Activated CD8-positive, alpha-beta T cell treated with anti-CD3 and anti-CD28 coated beads for 36 hours (primary cell): Measurements from ENCODE around the gene MFSD6. TPM values are rescaled to one million over a fixed set of nuclear protein-coding genes. Genes with fewer than 3 reads are reported as not detected.
"Not testable (repeated sequence)": the region's sequence is repeated elsewhere in the genome, so short reads cannot be mapped to it uniquely, and the experiment has no call there.

Experiments
- ATAC-seq: fragments of 200-7000 bp; cut with Tn5 transposase; one replicate; pipeline ENCODE4 v1.10.0; 2021; ENCODE audit warnings: mild to moderate bottlenecking, moderate library complexity
- CTCF ChIA-PET: fragments of 350-600 bp; sonication (Branson Sonifier 250); formaldehyde crosslinking; loops from one replicate; lab custom pipeline; 2021; ENCODE audit warnings: antibody characterized with exemption; lab: Charles Lee
- POLR2A ChIA-PET: fragments of 350-600 bp; sonication (Branson Sonifier 250); formaldehyde crosslinking; loops from one replicate; lab custom pipeline; 2021; ENCODE audit warnings: antibody characterized with exemption; lab: Charles Lee
- DNase-seq: peaks from one replicate; pipeline ENCODE4 v3.0.0-alpha.2; 2020
- H3K27ac Mint-ChIP-seq: one replicate; pipeline ENCODE4 v1.8.0; 2021; ENCODE audit warnings: mild to moderate bottlenecking, mixed read lengths
- H3K27me3 Mint-ChIP-seq: one replicate; pipeline ENCODE4 v1.8.0; 2021; ENCODE audit warnings: mixed read lengths
- H3K36me3 Mint-ChIP-seq: one replicate; pipeline ENCODE4 v1.8.0; 2021; ENCODE audit warnings: low read depth, mixed read lengths
- H3K4me1 Mint-ChIP-seq: one replicate; pipeline ENCODE4 v1.8.0; 2021; ENCODE audit warnings: low read depth, mixed read lengths
- H3K4me3 Mint-ChIP-seq: one replicate; pipeline ENCODE4 v1.8.0; 2021; ENCODE audit warnings: mild to moderate bottlenecking, moderate library complexity, mixed read lengths
- H3K9me3 Mint-ChIP-seq: one replicate; pipeline ENCODE4 v1.8.0; 2021; ENCODE audit warnings: mixed read lengths
- intact Hi-C: fragments of 100-400 bp; cut with micrococcal nuclease; formaldehyde crosslinking; loops from one replicate; pipeline ENCODE4 v1.10.0; 2022
- total RNA-seq, 2 experiments: library from RNA; stranded (reverse); gene quantifications; one replicate each; pipeline ENCODE4 v1.2.3, GENCODE V29; 2021
- TF ChIP-seq, protein P1 (sequence below): fragments of 200-600 bp; IDR thresholded peaks from one replicate; pipeline ENCODE4 v1.8.0; 2022; ENCODE audit warnings: antibody characterized with exemption, mild to moderate bottlenecking

The MFSD6 gene
- total RNA-seq, 2 experiments from 2014 or later: 31.5 to 32.8 TPM

DNA sequence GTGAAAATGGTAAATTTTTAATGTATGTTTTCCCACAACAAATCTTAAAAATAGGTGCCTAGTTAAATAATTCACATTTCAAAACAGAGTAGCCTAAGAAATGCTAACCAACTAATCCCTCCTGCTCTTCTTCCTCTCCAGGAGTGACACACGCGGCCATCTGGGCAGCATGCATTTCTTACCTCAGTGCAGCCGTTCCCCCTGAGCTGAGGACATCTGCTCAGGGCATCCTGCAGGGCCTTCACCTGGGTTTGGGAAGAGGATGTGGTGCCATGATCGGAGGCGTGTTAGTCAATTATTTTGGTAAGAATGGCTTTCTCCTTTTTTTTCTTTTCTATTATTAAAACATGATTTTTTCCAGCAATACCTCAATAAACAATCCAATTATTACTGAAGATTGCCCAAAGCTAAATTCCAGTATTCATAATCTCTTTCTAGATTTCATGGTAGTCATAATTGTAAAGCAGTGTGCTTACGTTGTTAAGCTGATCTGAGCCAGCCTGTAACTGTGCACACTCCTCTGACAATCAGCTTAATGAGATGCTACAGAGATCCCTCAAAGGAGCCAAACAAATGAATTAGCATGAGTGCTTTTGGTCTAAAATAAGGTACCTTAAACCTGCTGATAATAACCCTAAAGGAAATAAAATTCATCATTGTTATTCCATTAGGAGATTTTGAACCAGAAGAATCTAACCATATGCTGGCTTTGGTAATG lies 80.5 kb downstream of the MFSD6 start:
- Mint-ChIP-seq H3K36me3 (peaks cover 76% of the 10 kb centered on the region), H3K4me3 (no peak overlapping the region), H3K4me1 (peaks cover 36% of the 10 kb centered on the region), H3K27me3 (no peaks in the 10 kb centered on the region), H3K9me3 (peaks cover 18% of the 10 kb centered on the region), H3K27ac (no peak overlapping the region)
- ATAC-seq (no peak), DNase-seq (no peak)
- TF ChIP-seq, protein P1, sequence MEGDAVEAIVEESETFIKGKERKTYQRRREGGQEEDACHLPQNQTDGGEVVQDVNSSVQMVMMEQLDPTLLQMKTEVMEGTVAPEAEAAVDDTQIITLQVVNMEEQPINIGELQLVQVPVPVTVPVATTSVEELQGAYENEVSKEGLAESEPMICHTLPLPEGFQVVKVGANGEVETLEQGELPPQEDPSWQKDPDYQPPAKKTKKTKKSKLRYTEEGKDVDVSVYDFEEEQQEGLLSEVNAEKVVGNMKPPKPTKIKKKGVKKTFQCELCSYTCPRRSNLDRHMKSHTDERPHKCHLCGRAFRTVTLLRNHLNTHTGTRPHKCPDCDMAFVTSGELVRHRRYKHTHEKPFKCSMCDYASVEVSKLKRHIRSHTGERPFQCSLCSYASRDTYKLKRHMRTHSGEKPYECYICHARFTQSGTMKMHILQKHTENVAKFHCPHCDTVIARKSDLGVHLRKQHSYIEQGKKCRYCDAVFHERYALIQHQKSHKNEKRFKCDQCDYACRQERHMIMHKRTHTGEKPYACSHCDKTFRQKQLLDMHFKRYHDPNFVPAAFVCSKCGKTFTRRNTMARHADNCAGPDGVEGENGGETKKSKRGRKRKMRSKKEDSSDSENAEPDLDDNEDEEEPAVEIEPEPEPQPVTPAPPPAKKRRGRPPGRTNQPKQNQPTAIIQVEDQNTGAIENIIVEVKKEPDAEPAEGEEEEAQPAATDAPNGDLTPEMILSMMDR: no peak
- POLR2A ChIA-PET: no interaction called here
- intact Hi-C loops: no loop called here
- CTCF ChIA-PET: interaction anchor here (1.0 kb wide), 1 partner anchor 11 kb away, joined by 3 read pairs; no protein-coding TSS in a partner anchor

DNA sequence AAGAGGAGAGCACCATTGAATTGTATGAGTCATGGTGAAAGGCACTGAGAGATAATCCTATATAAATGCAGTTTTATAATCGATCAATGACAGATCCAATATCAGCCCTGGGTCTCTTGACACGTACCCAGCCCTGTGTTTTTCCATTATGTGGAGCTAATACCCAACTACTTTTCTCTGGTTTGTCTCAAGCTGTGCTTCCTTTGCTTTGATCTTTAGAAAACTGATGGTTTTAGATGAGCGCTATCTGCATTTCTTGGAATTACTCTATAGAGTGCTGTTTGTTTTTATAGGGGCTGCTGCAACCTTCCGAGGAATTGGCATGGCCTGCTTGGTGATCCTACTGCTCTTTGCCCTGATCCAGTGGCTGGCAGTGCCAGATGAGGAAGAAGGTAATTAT lies 81.3 kb downstream of the MFSD6 start:
- intact Hi-C loops: no loop called here

DNA sequence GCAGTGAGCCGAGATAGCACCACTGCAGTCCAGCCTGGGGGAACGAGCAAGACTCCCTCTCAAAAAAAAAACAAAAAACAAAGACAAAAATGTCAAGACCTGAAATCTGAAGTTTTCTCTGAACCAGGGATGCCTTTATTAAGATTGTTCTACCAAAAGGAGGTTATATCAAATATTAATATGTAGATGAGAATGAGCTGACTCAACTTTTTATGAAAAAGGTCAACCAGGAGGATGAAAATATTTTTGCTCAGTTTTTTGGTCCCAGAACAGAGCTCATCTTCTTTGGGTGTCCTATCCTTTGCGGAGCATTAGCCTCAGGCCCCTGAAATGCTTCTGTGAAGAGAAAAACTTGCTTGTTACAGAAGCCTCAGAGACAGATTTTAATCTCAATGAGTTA lies 82.3 kb downstream of the MFSD6 start:
- peaks cover 35% of the 10 kb centered on the region for H3K4me1 Mint-ChIP-seq
- no peak overlapping the region for H3K27ac Mint-ChIP-seq
- DNase-seq (no peak), ATAC-seq (no peak)
- CTCF ChIA-PET: interaction anchor here (1.0 kb wide), 1 partner anchor 13 kb away, joined by 3 read pairs; no protein-coding TSS in a partner anchor
- no peaks in the 10 kb centered on the region for H3K27me3 Mint-ChIP-seq
- TF ChIP-seq, protein P1: no peak
- POLR2A ChIA-PET: no interaction called here
- peaks cover 23% of the 10 kb centered on the region for H3K9me3 Mint-ChIP-seq
- intact Hi-C loops: no loop called here
- H3K4me3 Mint-ChIP-seq: no peak overlapping the region
- peaks cover 88% of the 10 kb centered on the region for H3K36me3 Mint-ChIP-seq

More for the DNA sequence above, 81.3 kb downstream of the MFSD6 start:
- TF ChIP-seq, protein P1: no peak
- Mint-ChIP-seq H3K27me3 (no peaks in the 10 kb centered on the region), H3K4me3 (no peak overlapping the region), H3K36me3 (peaks cover 83% of the 10 kb centered on the region), H3K27ac (peak overlapping the region; percentile 71), H3K9me3 (peaks cover 21% of the 10 kb centered on the region), H3K4me1 (peaks cover 36% of the 10 kb centered on the region)
- ChIA-PET POLR2A (no interaction called here), CTCF (interaction anchor here (1.0 kb wide), 1 partner anchor 12 kb away, joined by 3 read pairs; no protein-coding TSS in a partner anchor)
- DNase-seq: no peak
- peak; percentile 45 for ATAC-seq

DNA sequence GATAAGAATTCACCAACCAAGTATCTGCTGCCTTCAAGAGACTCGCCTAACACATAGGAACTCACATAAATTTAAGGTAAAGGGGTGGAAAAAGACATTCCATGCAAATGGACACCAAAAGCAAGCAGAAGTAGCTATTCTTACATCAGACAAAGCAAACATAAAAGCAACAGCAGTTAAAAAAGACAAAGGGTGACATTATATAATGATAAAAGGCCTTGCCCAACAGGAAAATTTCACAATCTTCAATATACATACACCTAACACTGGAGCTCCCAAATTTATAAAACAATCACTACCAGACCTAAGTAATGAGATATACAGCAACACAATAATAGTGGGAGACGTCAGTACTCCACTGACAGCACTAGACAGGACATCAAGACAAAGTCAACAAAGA lies 84.9 kb downstream of the MFSD6 start:
- ATAC-seq (no peak), DNase-seq (no peak)
- Mint-ChIP-seq H3K4me1 (peaks cover 29% of the 10 kb centered on the region), H3K27me3 (no peaks in the 10 kb centered on the region), H3K9me3 (peaks cover 26% of the 10 kb centered on the region), H3K27ac (no peak overlapping the region), H3K36me3 (peaks cover 84% of the 10 kb centered on the region), H3K4me3 (no peak overlapping the region)
- TF ChIP-seq, protein P1: no peak
- intact Hi-C loops: no loop called here
- ChIA-PET CTCF (no interaction called here), POLR2A (no interaction called here)

- H3K4me3 Mint-ChIP-seq, H3K27me3 Mint-ChIP-seq, CTCF ChIA-PET, POLR2A ChIA-PET, intact Hi-C loops, DNase-seq, ATAC-seq: not testable (repeated sequence)
- Mint-ChIP-seq H3K4me1 (peaks cover 21% of the 10 kb centered on the region), H3K27ac (peak overlapping the region; percentile 53), H3K36me3 (peaks cover 77% of the 10 kb centered on the region), H3K9me3 (peaks cover 26% of the 10 kb centered on the region)
Measured at GRCh38 chr2:190494600-190495227, 86.6 kb downstream of the MFSD6 start.
